A673 (cell line): ENCODE results near the gene NOL3. TPM values are rescaled to one million over a fixed set of nuclear protein-coding genes. Genes with fewer than 3 reads are reported as not detected.

Experiments
- BruUV-seq: library from RNA; stranded (reverse); fragments of 400-500 nt; replicated peaks from 2 replicates; lab custom pipeline; 2021; lab: Mats Ljungman, UMichigan
- CTCF ChIA-PET: fragments of 300-600 bp; sonication (Branson Sonifier 250); formaldehyde crosslinking; loops from one replicate; lab custom pipeline; 2022; ENCODE audit warnings: antibody characterized with exemption; lab: Charles Lee
- POLR2A ChIA-PET: fragments of 300-600 bp; sonication (Branson Sonifier 250); formaldehyde crosslinking; loops from one replicate; lab custom pipeline; 2022; ENCODE audit warnings: antibody characterized with exemption; ENCODE audit not compliant: low non-redundant PET; lab: Charles Lee
- DNase-seq: peaks from one replicate; pipeline ENCODE4 v3.0.0-alpha.2; 2015; ENCODE audit warnings: low spot score
- H3K27ac ChIP-seq: fragments of 200-600 bp; sonication (generic); 2 replicates; pipeline ENCODE4 v1.5.1; 2016; ENCODE audit warnings: mixed run types, low read depth, mild to moderate bottlenecking, mixed read lengths, antibody characterized with exemption, low read length; ENCODE audit not compliant: poor library complexity, severe bottlenecking
- H3K27me3 ChIP-seq: fragments of 200-600 bp; sonication (generic); replicated peaks from 2 replicates; pipeline ENCODE4 v1.6.1; 2017; ENCODE audit warnings: mixed run types, low read depth, mild to moderate bottlenecking, mixed read lengths, antibody characterized with exemption, low read length; ENCODE audit not compliant: insufficient read depth, poor library complexity
- H3K36me3 ChIP-seq: fragments of 200-600 bp; sonication (generic); 2 replicates; pipeline ENCODE4 v1.6.1; 2016; ENCODE audit warnings: mixed run types, mild to moderate bottlenecking, mixed read lengths, antibody characterized with exemption, low read length; ENCODE audit not compliant: insufficient read depth, poor library complexity, severe bottlenecking
- H3K4me1 ChIP-seq: fragments of 200-600 bp; sonication (generic); 2 replicates; pipeline ENCODE4 v1.6.1; 2017; ENCODE audit warnings: mixed run types, mild to moderate bottlenecking, mixed read lengths, antibody characterized with exemption, low read length; ENCODE audit not compliant: insufficient read depth, poor library complexity, severe bottlenecking
- H3K4me3 ChIP-seq: fragments of 200-600 bp; sonication (generic); 2 replicates; pipeline ENCODE4 v1.5.1; 2016; ENCODE audit warnings: low read depth, mixed run types, mild to moderate bottlenecking, mixed read lengths, low read length; ENCODE audit not compliant: poor library complexity, severe bottlenecking
- H3K9me3 ChIP-seq: fragments of 200-600 bp; sonication (generic); 2 replicates; pipeline ENCODE4 v1.6.1; 2016; ENCODE audit warnings: mixed run types, low read depth, mild to moderate bottlenecking, mixed read lengths, antibody characterized with exemption, low read length; ENCODE audit not compliant: poor library complexity, severe bottlenecking
- CTCF ChIP-seq: fragments of 300-800, 200-600 bp; sonication (generic); conservative IDR thresholded peaks from 2 replicates; pipeline ENCODE4 v1.5.1; 2017; ENCODE audit warnings: low read depth, mild to moderate bottlenecking, antibody characterized with exemption, low read length, moderate library complexity, mixed read lengths
- EZH2 ChIP-seq: fragments of 200-600 bp; sonication (generic); IDR thresholded peaks from 2 replicates; pipeline ENCODE4 v1.6.1; 2017; ENCODE audit warnings: borderline replicate concordance, low read depth, mild to moderate bottlenecking, mixed read lengths, antibody characterized with exemption, low read length; ENCODE audit not compliant: poor library complexity, severe bottlenecking
- intact Hi-C: fragments of 100-400 bp; cut with micrococcal nuclease; formaldehyde crosslinking; loops from one replicate; pipeline ENCODE4 v1.10.0; 2022; ENCODE audit not compliant: unreplicated experiment
- total RNA-seq: library from RNA; stranded (reverse); gene quantifications from 2 replicates; pipeline ENCODE4 v1.2.3, GENCODE V29; 2021

Gene NOL3
- total RNA-seq, 1 experiment from 2014 or later = 15.3 TPM

DNA sequence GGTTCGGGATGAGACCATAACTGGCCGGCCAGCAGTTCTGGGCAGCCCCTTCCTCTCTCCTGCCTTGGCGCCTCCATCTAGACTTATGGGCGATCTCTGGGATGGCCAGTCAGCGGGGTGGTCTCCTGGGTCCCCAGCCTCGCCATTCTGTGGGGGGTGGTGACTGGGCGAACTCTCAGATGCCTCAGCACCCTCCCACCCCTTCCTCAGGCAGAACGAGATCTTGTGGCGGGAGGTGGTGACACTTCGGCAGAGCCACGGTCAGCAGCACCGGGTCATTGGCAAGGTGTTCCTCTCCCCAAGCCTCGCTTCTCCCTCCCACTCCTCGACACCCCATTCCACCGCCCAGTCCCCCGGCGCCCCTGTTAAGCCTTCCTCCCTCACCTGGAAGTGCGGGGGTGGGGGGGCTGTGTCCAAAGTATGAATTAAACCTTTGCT lies 4.2 kb upstream of the NOL3 start:
- CTCF ChIA-PET = no interaction called here
- Histone ChIP-seq H3K36me3 (no peaks in the 10 kb centered on the region), H3K27me3 (no peaks in the 10 kb centered on the region), H3K27ac (no peak overlapping the region), H3K4me1 (peaks cover 13% of the 10 kb centered on the region), H3K9me3 (no peaks in the 10 kb centered on the region), H3K4me3 (no peak overlapping the region)
- no TSS peak for BruUV-seq
- POLR2A ChIA-PET = no interaction called here
- DNase-seq = no peak
- intact Hi-C loops = no loop called here
- TF ChIP-seq EZH2 (no peak), CTCF (no peak)

- DNase-seq = no peak
- CTCF ChIA-PET = no interaction called here
- no TSS peak for BruUV-seq
- Histone ChIP-seq H3K4me3 (no peak overlapping the region), H3K4me1 (peaks cover 14% of the 10 kb centered on the region), H3K27ac (no peak overlapping the region), H3K9me3 (no peaks in the 10 kb centered on the region), H3K27me3 (no peaks in the 10 kb centered on the region), H3K36me3 (no peaks in the 10 kb centered on the region)
- no peak for TF ChIP-seq EZH2
- TF ChIP-seq CTCF = no peak
- POLR2A ChIA-PET = no interaction called here
- intact Hi-C loops = no loop called here
Observed at GRCh38 chr16:67166598-67167168, 3.7 kb upstream of the NOL3 start.

DNA sequence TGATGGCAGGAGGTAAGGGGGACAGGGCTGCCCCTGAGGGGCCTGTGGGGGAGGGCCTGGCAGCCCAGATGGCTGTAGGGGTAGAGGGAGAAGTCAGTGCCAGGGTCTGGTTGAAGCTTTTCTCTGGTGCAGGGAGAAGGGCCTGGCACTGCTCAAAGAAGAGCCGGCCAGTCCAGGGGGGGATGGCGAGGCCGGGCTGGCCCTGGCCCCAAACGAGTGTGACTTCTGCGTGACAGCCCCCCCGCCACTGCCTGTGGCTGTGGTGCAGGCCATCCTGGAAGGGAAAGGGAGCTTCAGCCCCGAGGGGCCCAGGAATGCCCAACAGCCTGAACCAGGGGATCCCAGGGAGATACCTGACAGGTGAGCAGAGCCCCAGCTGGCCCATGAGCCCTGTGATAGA lies 2.8 kb upstream of the NOL3 start:
- CTCF ChIA-PET = no interaction called here
- Histone ChIP-seq H3K9me3 (no peaks in the 10 kb centered on the region), H3K4me3 (no peak overlapping the region), H3K27ac (no peak overlapping the region), H3K27me3 (no peaks in the 10 kb centered on the region), H3K36me3 (no peaks in the 10 kb centered on the region), H3K4me1 (peaks cover 14% of the 10 kb centered on the region)
- POLR2A ChIA-PET = no interaction called here
- TF ChIP-seq CTCF (no peak), EZH2 (no peak)
- BruUV-seq = no TSS peak
- no peak for DNase-seq
- intact Hi-C loops = no loop called here
